ENCODE results near the gene DACH1. TPM values are rescaled to one million over a fixed set of nuclear protein-coding genes. Genes with fewer than 3 reads are reported as not detected.

DACH1 gene
- total RNA-seq, 1 experiment from 2014 or later = 0.31 TPM

DNA sequence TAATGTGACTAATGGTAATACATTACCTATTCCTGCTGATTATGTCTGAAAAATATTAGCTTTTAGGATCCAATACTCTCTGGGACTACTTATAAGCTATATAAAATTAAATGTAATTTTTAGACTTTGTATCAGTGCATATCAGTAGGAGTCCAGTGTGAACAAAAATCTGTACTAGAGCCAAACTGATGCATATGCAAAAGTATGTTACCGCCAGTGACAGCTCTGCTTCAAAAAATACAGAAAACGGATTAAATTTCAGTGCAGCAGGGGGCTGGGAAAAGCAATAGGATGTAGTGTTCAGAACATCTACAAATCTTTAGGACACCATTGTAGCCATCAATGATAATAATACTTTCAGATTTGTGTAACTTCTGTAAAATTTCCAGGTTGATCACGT lies 385.5 kb downstream of the DACH1 start:
- Mint-ChIP-seq H3K4me1 (no peaks in the 10 kb centered on the region), H3K36me3 (no peaks in the 10 kb centered on the region), H3K27ac (no peak overlapping the region), H3K27me3 (ENCODE audit: low read depth) (no peaks in the 10 kb centered on the region), H3K4me3 (no peak overlapping the region), H3K9me3 (no peaks in the 10 kb centered on the region)
- TF ChIP-seq, protein P1, sequence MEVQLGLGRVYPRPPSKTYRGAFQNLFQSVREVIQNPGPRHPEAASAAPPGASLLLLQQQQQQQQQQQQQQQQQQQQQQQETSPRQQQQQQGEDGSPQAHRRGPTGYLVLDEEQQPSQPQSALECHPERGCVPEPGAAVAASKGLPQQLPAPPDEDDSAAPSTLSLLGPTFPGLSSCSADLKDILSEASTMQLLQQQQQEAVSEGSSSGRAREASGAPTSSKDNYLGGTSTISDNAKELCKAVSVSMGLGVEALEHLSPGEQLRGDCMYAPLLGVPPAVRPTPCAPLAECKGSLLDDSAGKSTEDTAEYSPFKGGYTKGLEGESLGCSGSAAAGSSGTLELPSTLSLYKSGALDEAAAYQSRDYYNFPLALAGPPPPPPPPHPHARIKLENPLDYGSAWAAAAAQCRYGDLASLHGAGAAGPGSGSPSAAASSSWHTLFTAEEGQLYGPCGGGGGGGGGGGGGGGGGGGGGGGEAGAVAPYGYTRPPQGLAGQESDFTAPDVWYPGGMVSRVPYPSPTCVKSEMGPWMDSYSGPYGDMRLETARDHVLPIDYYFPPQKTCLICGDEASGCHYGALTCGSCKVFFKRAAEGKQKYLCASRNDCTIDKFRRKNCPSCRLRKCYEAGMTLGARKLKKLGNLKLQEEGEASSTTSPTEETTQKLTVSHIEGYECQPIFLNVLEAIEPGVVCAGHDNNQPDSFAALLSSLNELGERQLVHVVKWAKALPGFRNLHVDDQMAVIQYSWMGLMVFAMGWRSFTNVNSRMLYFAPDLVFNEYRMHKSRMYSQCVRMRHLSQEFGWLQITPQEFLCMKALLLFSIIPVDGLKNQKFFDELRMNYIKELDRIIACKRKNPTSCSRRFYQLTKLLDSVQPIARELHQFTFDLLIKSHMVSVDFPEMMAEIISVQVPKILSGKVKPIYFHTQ (CRISPR knock-in tag; IDR thresholded peaks at IDR 0.05) = no peak
- no peak for TF ChIP-seq OVOL2 (CRISPR knock-in tag; IDR thresholded peaks at IDR 0.05; ENCODE audit: borderline replicate concordance)
- CTCF ChIA-PET = no interaction called here
- no peak for DNase-seq (ENCODE audit: low spot score)
- ATAC-seq = no peak
- POLR2A ChIA-PET = no interaction called here

DNA sequence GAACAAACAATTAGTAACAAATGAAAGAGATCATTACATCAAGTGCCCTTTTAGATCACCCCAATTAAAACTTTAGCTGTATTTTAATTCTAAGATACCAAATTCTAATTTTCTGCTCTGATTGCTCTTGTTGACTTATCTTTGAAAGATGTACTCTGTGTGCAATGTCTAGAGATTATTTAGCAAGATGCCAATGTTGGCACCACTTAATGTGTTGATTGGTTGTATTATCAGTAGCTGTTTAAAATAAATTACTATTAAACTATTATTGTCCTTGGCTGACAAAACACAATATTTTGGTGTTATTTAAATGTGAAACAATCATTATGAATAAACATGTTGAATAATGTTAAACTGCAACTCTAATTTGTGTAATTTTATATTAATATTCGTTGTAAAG lies 386.0 kb downstream of the DACH1 start:
- Mint-ChIP-seq H3K36me3 (no peaks in the 10 kb centered on the region), H3K4me3 (no peak overlapping the region), H3K9me3 (no peaks in the 10 kb centered on the region), H3K4me1 (no peaks in the 10 kb centered on the region), H3K27me3 (ENCODE audit: low read depth) (no peaks in the 10 kb centered on the region), H3K27ac (no peak overlapping the region)
- TF ChIP-seq, protein P2, sequence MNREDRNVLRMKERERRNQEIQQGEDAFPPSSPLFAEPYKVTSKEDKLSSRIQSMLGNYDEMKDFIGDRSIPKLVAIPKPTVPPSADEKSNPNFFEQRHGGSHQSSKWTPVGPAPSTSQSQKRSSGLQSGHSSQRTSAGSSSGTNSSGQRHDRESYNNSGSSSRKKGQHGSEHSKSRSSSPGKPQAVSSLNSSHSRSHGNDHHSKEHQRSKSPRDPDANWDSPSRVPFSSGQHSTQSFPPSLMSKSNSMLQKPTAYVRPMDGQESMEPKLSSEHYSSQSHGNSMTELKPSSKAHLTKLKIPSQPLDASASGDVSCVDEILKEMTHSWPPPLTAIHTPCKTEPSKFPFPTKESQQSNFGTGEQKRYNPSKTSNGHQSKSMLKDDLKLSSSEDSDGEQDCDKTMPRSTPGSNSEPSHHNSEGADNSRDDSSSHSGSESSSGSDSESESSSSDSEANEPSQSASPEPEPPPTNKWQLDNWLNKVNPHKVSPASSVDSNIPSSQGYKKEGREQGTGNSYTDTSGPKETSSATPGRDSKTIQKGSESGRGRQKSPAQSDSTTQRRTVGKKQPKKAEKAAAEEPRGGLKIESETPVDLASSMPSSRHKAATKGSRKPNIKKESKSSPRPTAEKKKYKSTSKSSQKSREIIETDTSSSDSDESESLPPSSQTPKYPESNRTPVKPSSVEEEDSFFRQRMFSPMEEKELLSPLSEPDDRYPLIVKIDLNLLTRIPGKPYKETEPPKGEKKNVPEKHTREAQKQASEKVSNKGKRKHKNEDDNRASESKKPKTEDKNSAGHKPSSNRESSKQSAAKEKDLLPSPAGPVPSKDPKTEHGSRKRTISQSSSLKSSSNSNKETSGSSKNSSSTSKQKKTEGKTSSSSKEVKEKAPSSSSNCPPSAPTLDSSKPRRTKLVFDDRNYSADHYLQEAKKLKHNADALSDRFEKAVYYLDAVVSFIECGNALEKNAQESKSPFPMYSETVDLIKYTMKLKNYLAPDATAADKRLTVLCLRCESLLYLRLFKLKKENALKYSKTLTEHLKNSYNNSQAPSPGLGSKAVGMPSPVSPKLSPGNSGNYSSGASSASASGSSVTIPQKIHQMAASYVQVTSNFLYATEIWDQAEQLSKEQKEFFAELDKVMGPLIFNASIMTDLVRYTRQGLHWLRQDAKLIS (CRISPR knock-in tag; IDR thresholded peaks at IDR 0.05; ENCODE audit: borderline replicate concordance) = no peak
- no peak for TF ChIP-seq CREM (CRISPR knock-in tag; IDR thresholded peaks at IDR 0.05)
- no peak for TF ChIP-seq ZNF671 (CRISPR knock-in tag; IDR thresholded peaks at IDR 0.05)
- no peak for TF ChIP-seq NR3C1 (CRISPR knock-in tag; conservative IDR thresholded peaks at IDR 0.05; ENCODE audit: low read depth)
- TF ChIP-seq ZBTB21 (CRISPR knock-in tag; IDR thresholded peaks at IDR 0.05; ENCODE audit: borderline replicate concordance) = no peak
- TF ChIP-seq, protein P3, sequence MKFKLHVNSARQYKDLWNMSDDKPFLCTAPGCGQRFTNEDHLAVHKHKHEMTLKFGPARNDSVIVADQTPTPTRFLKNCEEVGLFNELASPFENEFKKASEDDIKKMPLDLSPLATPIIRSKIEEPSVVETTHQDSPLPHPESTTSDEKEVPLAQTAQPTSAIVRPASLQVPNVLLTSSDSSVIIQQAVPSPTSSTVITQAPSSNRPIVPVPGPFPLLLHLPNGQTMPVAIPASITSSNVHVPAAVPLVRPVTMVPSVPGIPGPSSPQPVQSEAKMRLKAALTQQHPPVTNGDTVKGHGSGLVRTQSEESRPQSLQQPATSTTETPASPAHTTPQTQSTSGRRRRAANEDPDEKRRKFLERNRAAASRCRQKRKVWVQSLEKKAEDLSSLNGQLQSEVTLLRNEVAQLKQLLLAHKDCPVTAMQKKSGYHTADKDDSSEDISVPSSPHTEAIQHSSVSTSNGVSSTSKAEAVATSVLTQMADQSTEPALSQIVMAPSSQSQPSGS (CRISPR knock-in tag; IDR thresholded peaks at IDR 0.05; ENCODE audit: borderline replicate concordance, low read depth) = no peak
- TF ChIP-seq ZNF396 (CRISPR knock-in tag; IDR thresholded peaks at IDR 0.05; ENCODE audit: borderline replicate concordance) = no peak
- CTCF ChIA-PET = no interaction called here
- no peak for ATAC-seq
- POLR2A ChIA-PET = no interaction called here
- no peak for DNase-seq (ENCODE audit: low spot score)

DNA sequence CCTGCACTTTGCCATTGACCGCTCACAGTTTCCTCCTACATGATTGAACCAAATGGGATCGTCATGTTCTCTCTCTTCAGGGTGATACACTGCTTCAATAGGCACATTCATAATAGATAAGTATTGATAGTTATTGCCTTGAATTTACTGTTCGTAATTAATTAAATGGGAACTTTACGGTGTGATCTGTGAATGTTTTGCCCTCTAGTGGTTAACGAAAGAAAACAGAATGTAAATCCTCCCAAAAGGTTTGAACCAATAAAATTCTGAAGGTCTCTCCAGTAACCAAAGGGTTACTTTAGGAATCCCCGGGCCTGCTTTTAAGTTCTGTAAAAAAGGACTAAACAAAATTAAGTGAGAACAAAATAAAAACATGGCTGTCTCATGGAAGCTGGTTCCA lies 389.3 kb downstream of the DACH1 start:
- CTCF ChIA-PET = no interaction called here
- TF ChIP-seq, protein P4, sequence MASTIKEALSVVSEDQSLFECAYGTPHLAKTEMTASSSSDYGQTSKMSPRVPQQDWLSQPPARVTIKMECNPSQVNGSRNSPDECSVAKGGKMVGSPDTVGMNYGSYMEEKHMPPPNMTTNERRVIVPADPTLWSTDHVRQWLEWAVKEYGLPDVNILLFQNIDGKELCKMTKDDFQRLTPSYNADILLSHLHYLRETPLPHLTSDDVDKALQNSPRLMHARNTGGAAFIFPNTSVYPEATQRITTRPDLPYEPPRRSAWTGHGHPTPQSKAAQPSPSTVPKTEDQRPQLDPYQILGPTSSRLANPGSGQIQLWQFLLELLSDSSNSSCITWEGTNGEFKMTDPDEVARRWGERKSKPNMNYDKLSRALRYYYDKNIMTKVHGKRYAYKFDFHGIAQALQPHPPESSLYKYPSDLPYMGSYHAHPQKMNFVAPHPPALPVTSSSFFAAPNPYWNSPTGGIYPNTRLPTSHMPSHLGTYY (CRISPR knock-in tag; IDR thresholded peaks at IDR 0.05) = no peak
- TF ChIP-seq, protein P5, sequence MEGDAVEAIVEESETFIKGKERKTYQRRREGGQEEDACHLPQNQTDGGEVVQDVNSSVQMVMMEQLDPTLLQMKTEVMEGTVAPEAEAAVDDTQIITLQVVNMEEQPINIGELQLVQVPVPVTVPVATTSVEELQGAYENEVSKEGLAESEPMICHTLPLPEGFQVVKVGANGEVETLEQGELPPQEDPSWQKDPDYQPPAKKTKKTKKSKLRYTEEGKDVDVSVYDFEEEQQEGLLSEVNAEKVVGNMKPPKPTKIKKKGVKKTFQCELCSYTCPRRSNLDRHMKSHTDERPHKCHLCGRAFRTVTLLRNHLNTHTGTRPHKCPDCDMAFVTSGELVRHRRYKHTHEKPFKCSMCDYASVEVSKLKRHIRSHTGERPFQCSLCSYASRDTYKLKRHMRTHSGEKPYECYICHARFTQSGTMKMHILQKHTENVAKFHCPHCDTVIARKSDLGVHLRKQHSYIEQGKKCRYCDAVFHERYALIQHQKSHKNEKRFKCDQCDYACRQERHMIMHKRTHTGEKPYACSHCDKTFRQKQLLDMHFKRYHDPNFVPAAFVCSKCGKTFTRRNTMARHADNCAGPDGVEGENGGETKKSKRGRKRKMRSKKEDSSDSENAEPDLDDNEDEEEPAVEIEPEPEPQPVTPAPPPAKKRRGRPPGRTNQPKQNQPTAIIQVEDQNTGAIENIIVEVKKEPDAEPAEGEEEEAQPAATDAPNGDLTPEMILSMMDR (IDR thresholded peaks at IDR 0.05) = 0 out of 2 replicates have a peak, but pooled peaks have one; percentile 26
- ATAC-seq (peak; percentile 55; the same call in 1 of the 2 replicates), DNase-seq (ENCODE audit: low spot score) (no peak)
- Mint-ChIP-seq H3K27ac (no peak overlapping the region), H3K27me3 (ENCODE audit: low read depth) (no peaks in the 10 kb centered on the region), H3K4me3 (no peak overlapping the region), H3K9me3 (no peaks in the 10 kb centered on the region), H3K36me3 (no peaks in the 10 kb centered on the region), H3K4me1 (no peaks in the 10 kb centered on the region)
- POLR2A ChIA-PET = no interaction called here
